ENCODE measurements around the gene MEOX1. TPM values are rescaled to one million over a fixed set of nuclear protein-coding genes. Genes with fewer than 3 reads are reported as not detected.

Gene MEOX1
- total and polyA plus RNA-seq, 2 of the 13 experiments (the other 11 are each of a cell fraction or from before 2014, with no cell fraction given) = not detected

- POLR2A ChIA-PET = no interaction called here
- Histone ChIP-seq H3K9ac (ENCODE audit: insufficient read depth, low read depth, low read length) (peak overlapping the region; percentile 10; the same call in 1 of the 2 replicates), H4K20me1 (ENCODE audit: insufficient read depth, low read length) (no peaks in the 10 kb centered on the region), H3K27ac (ENCODE audit: extremely low read length, insufficient read depth, low read length) (no peak overlapping the region), H3K4me1 (ENCODE audit: insufficient read depth, low read length) (peaks cover 35% of the 10 kb centered on the region), H3K79me2 (ENCODE audit: insufficient read depth, low read length) (no peaks in the 10 kb centered on the region), H3K4me3 (replicated peaks in 1 of 3; ENCODE audit: insufficient read depth in 1 of 3, low read depth in 2 of 3, low read length in 3 of 3) (peak overlapping the region in 1 of 3 experiments; percentile 40; a peak in 1 of 6 replicates), H3K4me2 (ENCODE audit: low read depth, low read length) (peak overlapping the region; percentile 68), H3K36me3 (replicated peaks in 1 of 2; ENCODE audit: control insufficient read depth in 1 of 2, insufficient read depth in 2 of 2, low read length in 2 of 2) (no peaks in the 10 kb centered on the region), H3K9me3 (ENCODE audit: low read length) (no peaks in the 10 kb centered on the region), H2AFZ (ENCODE audit: low read length) (no peak overlapping the region), H3K27me3 (ENCODE audit: control insufficient read depth in 1 of 2, insufficient read depth in 2 of 2, low read length in 2 of 2) (peaks cover 2 to 27% of the 10 kb centered on the region in 2 experiments; a peak in 3 of 5 replicates)
- CTCF ChIA-PET (ENCODE audit: low intra/inter-chr PET ratio, low total read pairs) = interaction anchor here (8.4 kb wide), 1 partner anchor 69 kb away, joined by 373 read pairs; the partner anchor contains the start of gene SOST
- intact Hi-C loops (cut with micrococcal nuclease; ENCODE audit: unreplicated experiment) = no loop called here
- DNase-seq (ENCODE audit: low spot score) (no peak), FAIRE-seq (no peak), ATAC-seq (peak; percentile 67)
- in situ Hi-C loops (cut with HindIII; ENCODE audit: extremely low pct_ligation_motif_present, low pct_unique_long_range_greater_than_20kb) = loop anchor here (5.0 kb wide), 1 partner anchor 72 kb away; no protein-coding TSS in a partner anchor
- 3% methylated on average over 8 of the region's 9 CpGs for WGBS (ENCODE audit: low lambda C conversion rate)
- no TSS peak for BruUV-seq (replicated peaks)
- TF ChIP-seq ZBTB39 (CRISPR knock-in tag; IDR thresholded peaks at IDR 0.05) = no peak
- TF ChIP-seq ZNF678 (CRISPR knock-in tag; IDR thresholded peaks at IDR 0.05) = no peak
- peak; percentile 34; the same call in 1 of the 2 replicates for TF ChIP-seq PATZ1 (CRISPR knock-in tag; IDR thresholded peaks at IDR 0.05)
- no peak for TF ChIP-seq ARNT (IDR thresholded peaks at IDR 0.05)
- TF ChIP-seq ZNF275 (CRISPR knock-in tag; IDR thresholded peaks at IDR 0.05; ENCODE audit: borderline replicate concordance) = no peak
- no peak for TF ChIP-seq ZNF83 (CRISPR knock-in tag; IDR thresholded peaks at IDR 0.05; ENCODE audit: borderline replicate concordance)
- no peak for TF ChIP-seq ZSCAN25 (CRISPR knock-in tag; IDR thresholded peaks at IDR 0.05)
- no peak for TF ChIP-seq TEF (CRISPR knock-in tag; IDR thresholded peaks at IDR 0.05)
- TF ChIP-seq ZNF510 (CRISPR knock-in tag; IDR thresholded peaks at IDR 0.05; ENCODE audit: low read depth) = 0 out of 2 replicates have a peak, but pooled peaks have one; percentile 51
- TF ChIP-seq MBD4 (IDR thresholded peaks at IDR 0.05; ENCODE audit: borderline replicate concordance, low read length) = no peak
- no peak for TF ChIP-seq ZNF468 (CRISPR knock-in tag; IDR thresholded peaks at IDR 0.05)
- peak; percentile 44; the same call in 1 of the 2 replicates for TF ChIP-seq HNF4G (IDR thresholded peaks at IDR 0.05; ENCODE audit: borderline replicate concordance, low read depth, low read length)
- no peak for TF ChIP-seq HNF4G (CRISPR knock-in tag; IDR thresholded peaks at IDR 0.05; ENCODE audit: borderline replicate concordance, low read depth)
- TF ChIP-seq FOXA1 (IDR thresholded peaks at IDR 0.05) = no peak
- TF ChIP-seq FOXA1 (CRISPR knock-in tag; IDR thresholded peaks at IDR 0.05) = no peak
- no peak for TF ChIP-seq CHD4 (IDR thresholded peaks at IDR 0.05; ENCODE audit: borderline replicate concordance, low read length)
- no peak for TF ChIP-seq KDM5A (IDR thresholded peaks at IDR 0.05; ENCODE audit: borderline replicate concordance, low read length)
- TF ChIP-seq ZNF569 (CRISPR knock-in tag; IDR thresholded peaks at IDR 0.05; ENCODE audit: borderline replicate concordance) = no peak
- no peak for TF ChIP-seq BCL6 (CRISPR knock-in tag; IDR thresholded peaks at IDR 0.05)
Measured at GRCh38 chr17:43690624-43691316, 29.0 kb upstream of the MEOX1 start.
